GM04504 (cell line): ENCODE results near the gene RBM22.

Source experiments
- DNase-seq: peaks from one replicate; pipeline ENCODE4 v3.0.0-alpha.2; 2012; ENCODE audit warnings: low read depth

Gene RBM22

DNA sequence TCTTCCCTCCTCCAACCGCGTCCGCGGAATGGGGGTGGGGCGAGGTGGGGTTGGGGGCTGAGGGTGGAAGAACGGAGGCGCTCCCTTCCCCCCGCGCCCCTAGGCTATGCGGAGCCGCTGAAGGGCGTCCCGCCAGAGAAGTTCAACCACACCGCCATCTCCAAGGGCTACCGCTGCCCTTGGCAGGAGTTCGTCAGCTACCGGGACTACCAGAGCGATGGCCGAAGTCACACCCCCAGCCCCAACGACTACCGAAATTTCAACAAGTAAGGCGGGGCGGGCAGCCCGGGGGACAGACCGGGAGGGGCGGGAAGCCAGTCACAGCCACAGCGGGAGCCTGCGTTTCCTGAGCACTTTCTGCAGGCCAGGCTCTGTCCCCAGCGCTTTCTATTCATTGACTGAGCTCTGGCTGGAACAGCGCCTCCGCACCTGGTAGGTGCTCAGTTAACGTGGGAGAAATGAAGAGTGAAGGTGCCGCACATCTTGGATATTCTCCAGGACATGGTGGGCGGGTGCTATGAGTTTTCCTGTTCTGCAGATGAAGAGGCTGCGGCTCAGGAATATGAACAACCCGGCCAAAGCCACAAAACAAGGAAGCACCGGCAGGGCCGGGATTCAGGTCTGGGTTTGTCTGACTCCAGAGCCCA lies 28.5 kb downstream of the RBM22 start:
- no peak for DNase-seq

DNA sequence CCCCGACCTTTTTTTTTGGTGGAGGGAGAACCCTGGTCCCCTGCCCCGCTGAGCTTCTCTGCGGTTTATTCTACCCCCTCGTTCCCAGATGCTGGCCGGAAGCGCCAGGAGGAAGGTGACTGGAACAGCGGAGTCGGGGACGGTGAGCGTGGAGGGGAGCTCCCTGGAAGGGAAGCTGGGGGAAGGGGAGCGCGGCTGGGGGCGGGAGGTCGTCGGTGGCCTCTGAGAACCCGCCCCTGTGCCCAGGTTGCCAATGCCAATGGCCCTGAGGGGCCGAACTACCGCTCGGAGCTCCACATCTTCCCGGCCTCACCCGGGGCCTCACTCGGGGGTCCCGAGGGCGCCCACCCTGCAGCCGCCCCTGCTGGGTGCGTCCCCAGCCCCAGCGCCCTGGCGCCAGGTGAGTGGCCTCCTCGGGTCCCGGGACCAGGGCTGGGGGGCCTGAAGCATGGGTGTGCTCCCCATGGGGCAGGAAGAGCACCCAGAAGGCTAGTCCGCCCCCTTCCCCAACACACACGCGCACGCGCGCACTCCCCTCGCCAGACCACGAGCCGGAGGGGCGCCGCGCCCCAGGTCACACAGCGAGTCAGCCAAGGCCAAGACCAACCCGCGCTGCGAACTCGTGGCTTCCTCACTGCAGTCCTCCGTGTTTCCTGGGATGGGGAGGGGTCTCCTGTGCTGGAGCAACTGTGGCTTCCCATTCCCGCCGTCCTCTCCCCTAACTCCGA lies 29.2 kb downstream of the RBM22 start:
- no peak for DNase-seq

DNA sequence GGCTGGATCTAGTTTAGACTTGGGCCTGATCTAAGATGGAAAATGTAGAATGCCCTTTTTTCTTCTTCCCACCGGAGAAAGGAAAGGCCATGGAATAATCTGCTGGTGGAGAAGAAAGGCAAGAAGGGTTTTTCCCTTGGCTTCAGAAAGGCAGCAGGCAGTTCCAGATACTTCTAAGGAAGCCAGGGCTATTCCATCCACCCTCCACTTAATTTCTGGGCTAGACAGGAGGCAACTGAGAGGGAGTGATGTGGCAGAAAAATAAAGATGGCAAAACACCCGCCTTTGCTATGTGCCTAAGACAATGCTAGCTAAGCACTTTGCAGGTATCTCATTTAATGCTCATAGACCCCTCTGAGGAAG lies 29.9 kb downstream of the RBM22 start:
- no peak for DNase-seq

DNA sequence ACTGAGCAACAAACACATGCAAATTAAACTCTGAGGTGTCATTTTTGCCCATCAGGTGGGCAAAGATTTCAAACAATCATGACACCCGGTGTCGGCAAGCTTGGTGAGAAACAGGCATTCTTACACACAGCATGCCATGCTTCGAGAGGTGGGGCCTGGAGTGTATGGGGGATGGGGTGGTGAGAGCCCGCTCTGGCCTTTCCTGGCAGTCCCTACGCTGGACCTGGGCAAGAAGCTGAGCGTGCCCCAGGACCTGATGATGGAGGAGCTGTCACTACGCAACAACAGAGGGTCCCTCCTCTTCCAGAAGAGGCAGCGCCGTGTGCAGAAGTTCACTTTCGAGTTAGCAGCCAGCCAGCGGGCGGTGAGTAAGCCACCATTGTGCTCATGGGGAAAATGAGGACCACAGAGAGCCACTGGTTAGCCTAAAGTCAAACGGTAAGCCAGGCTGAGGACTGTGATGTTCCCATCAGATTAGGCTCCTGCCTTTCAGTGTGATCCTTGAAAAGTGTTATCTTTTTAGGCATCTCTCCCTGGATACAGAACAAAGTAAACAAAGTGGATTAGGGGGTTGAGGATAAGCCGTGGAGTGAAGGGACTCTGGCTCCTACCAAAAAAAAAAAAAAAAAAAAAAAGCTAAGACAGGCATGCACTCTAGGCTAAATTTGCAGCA lies 30.5 kb downstream of the RBM22 start:
- DNase-seq, result no peak

DNA sequence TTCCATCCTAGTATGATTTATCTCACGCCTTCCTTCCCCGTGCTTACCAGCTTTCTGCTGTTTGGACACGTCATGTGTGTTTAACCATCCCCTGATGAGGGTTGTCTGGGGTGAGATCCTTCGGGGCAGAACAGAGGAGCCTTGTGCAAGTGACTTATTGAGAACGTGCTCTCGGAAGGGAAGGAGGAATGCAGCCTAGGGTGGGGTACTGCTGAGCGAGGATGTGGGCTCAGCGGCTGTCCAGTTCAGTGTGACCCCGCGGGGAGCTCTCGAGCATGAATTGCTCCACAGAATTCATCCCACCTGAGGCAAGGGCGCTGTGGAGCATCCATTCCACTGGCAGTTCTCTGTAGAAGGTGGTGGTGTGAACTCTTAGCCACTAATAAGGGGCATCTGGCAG lies 35.8 kb downstream of the RBM22 start:
- DNase-seq, result no peak

DNA sequence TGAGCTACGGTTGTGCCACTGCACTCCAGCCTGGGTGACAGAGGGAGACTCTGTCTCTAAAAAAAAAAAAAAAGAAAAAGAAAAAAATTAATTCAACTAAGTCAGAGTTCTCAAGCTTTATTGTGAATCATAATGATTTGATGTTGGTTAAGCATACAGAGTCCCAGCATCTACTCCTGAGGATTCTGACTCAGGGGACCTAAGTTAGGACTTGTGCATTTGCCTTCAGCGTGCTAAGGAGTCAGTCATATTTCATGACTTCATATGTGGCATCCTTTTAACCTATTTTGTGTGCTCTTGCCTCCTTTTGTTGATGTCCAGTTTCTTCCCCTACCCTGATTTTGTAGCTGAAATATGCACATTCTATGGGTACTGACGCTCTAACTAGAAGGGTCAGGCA lies 36.9 kb downstream of the RBM22 start:
- no peak for DNase-seq

DNA sequence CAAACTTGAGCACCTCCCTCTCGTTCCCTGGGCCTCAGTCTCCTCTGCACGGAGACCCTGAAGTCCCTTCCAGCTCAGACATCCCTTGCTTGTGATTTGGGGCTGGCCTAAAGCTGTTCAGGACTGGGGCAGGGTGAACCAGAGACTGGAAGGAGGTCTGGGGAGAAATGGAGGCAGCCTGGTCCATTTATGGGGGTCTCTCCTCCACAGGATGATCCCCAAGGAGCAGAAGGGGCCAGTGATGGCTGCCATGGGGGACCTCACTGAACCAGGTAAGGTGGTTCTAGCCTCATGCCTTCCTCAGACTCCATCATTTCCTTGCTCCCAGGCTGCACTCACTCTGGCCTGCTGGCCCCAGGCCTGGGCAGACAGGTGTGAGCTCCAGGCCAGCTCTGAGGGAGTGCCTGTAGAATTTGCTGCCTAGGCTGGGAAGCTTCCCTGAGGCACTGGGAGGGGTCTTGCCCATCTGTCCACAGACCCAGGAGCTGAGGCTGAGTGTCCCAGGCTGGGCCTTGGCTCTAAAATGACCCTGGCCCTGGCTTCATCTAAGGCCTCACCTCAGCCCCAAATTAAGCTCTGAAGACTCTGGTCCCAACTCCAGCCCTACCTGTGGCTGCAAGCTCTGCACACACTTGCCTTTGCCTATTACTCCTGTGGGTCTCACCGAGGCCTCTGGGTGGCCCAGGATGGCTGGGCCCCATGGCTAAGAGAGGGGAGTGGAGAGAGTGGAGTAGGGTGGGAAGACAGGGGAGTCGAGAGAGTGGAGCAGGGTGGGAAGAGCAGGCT lies 37.9 kb downstream of the RBM22 start:
- DNase-seq, result no peak

DNA sequence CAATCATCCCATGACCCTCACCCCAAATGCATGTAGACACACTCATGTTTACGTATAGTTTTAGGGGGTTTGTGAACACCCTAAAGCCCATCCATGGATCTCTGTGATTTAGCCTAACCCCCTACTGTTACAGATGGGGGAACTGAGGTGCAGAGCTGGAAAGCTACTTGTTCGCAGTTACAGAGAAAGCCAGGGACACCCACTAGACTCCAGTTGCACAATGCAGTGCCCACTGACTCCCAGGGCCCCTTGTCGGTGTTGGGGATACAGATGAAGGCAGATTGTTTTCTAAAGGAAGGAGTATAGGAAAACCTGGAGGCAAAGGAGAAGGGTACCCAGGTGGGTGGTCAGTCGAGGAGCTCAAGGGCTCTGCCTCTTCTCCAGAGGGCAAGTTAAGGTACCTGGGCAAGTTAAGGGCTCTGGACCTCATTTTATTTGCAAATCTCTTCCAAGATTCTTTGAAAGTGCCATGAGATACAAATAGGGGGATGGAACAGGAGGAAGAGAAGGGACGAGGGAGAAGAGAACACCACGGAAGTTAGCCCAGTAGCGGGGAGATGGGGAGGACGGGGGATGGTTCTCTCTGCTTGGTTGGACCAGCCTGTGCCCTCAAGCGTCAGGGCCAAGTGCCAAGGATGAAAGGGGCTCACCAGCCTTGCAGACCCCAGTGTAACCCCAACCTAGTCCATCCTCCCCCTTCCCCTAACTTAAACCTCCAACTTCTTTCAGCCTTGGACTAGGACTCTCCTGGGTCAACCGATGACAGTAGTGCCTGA lies 38.9 kb downstream of the RBM22 start:
- DNase-seq, result no peak

DNA sequence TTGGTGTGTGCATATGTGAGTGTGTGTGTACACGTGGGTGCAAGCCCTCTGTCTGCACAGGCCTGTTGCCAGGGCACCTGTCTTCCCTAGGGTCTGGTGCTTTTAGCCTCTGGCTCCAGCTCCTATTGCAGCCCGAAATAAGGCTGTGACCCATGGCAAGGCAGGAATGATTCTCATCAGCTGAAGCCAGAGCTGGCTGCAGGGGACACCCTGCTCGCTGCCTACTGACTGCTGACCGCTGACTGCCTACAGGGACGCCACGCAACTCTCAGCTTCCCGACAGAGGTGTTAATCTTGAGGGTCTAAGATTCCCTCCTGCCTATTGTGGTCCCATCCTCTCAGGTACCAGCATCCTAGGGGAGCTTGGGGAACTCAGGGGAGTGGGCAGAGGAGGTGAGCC lies 39.8 kb downstream of the RBM22 start, which contains the start of gene MYOZ3:
Gene MYOZ3, plus strand, starts transcription at position 166 of the 400 bp plus-strand sequence. CDS start 1,691 bp downstream, outside the sequence.
- no peak for DNase-seq

DNA sequence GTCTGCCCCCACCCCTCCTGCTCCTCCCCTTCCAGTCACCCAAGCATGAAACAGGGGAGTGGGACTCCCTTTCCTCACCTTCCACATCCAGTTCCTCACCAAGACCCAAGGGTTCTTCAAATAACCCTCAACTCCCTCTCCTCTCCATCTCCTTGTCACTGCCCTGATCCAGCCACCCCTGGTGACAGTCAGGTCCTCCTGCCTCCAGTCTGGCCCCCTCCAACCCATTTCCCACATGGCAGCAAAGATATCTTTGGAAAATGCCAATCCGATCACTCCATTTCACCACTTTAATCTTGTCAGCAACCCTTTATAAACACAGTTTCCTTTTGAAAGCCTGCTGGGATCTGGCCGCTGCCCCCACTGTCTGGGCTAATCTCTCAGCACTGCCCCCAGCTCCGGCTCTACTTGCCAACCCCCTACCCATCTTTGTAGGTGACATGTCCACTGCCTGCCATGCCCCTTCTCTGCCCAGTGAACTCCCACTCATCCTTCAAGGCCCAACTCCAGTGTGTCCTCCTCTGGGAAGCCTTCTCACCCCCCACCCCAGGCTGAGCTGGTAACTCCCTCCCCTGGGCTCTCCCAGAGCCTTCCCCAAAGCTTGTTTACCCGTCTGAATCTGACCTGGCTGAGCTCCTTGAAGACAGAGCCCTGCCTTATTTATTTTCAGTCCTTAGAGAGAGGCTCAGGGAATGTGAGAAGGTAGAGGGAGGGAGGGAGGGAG lies 40.6 kb downstream of the RBM22 start:
- no peak for DNase-seq

DNA sequence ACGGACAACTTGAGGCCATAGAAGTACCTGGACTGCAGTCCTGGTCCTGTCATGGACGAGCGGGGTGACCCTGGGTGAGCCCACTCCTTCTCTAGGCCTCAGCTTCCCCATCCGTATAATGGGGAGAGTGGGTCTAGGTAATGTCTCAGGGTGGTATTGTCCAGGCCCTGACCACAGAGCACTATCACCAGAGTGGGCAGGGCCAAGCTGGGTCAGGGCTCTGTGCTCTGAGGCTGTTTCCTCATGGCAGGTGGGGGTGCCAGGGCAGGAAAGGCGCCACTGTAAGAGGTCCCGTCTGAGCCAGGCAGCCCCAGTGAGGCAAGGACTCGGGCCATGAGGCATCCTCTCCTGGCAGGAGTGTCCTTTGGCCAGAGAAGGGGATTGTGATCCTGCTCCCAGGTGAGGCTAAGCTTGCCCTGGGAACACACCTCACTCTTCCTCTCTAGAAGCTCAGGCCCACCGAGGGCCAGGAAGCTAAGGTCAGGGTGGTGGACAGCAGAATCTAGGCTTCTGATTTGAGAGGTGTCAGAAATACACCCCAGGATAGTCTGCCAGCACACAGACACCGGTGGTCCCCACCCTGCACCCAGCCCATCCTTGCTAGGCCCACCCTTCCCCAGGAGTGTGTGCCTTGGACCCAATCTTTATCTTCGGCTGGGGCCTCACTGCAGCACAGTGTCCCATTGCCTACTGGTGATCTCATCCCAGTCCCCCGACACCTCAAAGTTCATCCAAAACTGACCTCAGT lies 41.3 kb downstream of the RBM22 start:
- DNase-seq, result no peak

DNA sequence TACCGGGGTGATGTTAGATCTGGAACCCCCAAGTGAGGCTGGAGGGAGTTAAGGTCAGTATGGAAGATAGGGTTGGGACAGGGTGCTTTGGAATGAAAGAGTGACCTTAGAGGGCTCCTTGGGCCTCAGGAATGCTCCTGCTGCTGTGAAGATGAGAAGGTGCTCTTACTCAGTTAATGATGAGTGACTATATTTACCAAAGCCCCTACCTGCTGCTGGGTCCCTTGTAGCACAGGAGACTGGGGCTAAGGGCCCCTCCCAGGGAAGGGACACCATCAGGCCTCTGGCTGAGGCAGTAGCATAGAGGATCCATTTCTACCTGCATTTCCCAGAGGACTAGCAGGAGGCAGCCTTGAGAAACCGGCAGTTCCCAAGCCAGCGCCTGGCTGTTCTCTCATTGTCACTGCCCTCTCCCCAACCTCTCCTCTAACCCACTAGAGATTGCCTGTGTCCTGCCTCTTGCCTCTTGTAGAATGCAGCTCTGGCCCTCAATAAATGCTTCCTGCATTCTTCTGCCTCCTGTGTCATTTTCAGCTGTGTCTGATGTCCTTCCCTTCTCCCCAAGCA lies 42.1 kb downstream of the RBM22 start:
- DNase-seq, result no peak

DNA sequence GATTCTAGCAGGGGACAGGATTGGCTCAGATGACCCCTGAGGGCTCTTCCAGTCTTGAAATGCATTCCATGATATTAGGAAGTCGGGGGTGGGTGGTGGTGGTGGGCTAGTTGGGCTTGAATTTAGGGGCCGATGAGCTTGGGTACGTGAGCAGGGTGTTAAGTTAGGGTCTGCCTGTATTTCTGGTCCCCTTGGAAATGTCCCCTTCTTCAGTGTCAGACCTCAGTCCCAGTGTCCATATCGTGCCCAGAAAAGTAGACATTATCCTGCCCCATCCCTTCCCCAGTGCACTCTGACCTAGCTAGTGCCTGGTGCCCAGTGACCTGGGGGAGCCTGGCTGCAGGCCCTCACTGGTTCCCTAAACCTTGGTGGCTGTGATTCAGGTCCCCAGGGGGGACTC lies 42.7 kb downstream of the RBM22 start:
- DNase-seq, result no peak

DNA sequence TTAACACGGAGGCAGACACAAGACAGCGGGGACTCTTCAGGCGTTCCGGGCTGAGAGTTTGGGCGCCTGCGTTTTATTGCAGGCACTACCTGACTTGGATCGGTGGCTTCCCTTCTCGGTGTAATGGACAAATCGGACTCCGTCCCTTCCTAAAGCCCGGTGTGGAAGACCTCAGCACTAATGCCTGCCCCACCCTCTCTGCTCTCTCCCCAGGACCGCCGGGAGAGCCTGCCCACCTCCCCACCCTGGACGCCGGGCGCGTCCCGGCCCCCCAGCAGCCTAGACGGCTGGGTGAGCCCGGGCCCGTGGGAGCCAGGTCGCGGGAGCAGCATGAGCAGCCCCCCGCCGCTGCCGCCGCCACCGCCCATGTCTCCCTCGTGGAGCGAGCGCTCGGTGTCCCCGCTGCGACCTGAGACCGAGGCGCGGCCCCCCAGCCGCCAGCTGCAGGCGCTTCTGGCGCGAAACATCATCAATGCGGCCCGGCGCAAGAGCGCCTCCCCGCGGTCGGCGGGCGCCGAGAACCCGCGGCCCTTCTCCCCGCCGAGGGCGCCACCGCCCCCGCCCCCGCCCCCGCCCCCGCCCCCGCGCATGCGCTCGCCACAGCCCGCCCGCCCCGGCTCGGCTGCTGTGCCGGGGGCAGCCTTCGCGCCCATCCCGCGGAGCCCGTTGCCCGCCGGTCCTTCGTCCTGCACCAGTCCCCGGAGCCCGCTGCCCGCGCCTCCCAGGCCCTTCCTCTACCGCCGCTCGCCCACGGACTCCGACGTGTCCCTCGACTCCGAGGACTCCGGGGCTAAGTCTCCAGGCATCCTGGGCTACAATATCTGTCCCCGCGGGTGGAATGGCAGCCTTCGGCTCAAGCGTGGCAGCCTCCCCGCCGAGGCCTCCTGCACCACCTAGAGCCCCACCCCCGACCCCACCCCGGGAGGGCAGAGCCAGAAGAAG lies 44.4 kb downstream of the RBM22 start:
- DNase-seq, result no peak

DNA sequence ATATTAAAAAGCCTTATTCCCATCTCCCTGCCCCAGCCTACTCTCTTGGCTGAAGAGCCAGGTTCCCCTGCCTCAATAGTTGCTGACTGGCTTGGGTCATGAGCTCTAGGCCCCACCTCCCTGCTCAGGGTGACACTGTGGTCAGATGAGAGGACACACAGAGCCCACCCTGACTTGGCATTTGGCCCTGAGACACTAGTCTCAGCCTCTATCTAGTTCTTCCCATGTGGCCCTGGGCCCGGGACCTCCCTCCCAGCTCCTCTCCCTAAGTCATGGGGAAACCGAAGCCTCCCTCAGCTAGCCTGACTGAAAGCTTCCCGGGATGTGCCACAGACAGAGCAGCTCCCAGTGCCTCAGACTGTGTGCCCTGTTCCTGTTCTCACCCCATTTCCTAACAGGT lies 45.6 kb downstream of the RBM22 start:
- no peak for DNase-seq

DNA sequence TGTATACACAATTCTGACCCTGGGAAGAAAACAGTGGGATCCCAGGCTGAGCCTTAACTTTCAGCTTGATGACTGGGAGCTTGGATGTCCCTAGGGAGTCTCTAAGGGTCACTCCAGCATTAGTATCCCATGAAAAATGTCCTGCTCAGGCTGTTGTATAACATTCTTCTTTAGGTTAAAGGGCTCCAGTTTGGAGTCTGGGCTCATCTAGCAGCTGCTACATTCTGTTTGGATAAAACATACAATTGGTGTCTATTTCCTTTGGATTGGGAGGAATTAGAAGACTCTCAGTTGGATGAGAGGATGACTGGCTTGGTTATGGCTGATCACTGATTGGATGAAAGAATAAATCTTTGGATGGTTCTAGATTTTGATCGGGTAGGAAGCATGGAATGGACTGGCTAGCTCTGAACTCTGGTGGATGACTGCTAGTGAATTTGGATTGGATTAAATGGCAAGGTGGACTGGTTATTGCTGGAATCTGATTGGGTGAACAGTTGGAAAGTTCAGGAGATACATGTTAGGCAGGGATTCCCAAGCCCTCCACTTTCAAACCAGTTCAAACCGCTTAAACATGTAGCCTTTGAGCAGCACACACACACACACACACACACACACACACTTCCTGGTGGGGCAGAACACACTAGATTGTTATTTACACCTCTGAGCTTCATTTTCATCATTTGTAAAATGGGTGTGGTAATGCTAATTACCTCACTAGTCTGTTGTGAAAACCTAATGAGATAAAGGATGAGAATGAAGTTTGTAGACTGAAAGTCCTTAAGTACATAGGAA lies 46.9 kb downstream of the RBM22 start:
- DNase-seq, result no peak

DNA sequence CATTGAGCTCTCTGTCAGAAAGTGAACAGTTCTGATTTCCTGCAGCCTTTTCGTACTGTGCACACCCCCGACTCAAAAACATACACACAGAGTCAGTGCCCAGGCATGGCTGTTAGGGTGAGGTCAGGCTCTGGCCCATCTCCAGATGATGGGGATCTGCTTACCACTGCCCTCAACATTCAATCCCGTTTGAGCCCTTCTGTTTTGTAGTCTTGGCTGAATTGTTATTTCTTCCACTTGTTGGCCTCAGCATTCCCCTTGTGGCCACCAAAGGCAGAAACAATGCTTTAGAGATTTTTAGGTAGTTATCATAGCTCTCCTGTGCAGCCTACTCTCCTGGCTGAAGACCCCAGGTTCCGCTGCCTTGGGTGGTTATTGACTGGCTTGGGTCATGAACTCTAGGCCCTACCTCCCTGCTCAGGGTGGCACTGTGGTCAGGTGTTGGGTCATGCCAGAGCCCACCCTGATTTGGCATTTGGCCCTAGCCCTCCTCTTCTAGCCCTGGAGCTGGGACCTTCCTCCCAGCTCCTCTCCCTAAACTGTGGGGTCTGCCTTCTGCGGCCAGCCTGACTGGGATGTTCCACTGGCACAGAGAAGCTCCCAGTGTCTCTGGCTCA lies 47.6 kb downstream of the RBM22 start:
- no peak for DNase-seq
